ENCODE measurements around the gene UBL3.

Gene UBL3

GRCh38 chr13:29749401-29750182 lies 100.8 kb downstream of the UBL3 start:
- Histone ChIP-seq H3K4me1 (ENCODE audit: insufficient read depth, low read length) (peaks cover 6% of the 10 kb centered on the region; the same call in 1 of the 2 replicates), H3K9ac (ENCODE audit: low read depth, low read length) (no peak overlapping the region), H3K9me3 (ENCODE audit: control insufficient read depth, insufficient read depth, low read length) (no peaks in the 10 kb centered on the region), H3K36me3 (ENCODE audit: insufficient read depth, low read length) (no peaks in the 10 kb centered on the region)

- Histone ChIP-seq H3K9ac (ENCODE audit: low read depth, low read length) (no peak overlapping the region), H3K9me3 (ENCODE audit: control insufficient read depth, insufficient read depth, low read length) (no peaks in the 10 kb centered on the region), H3K36me3 (ENCODE audit: insufficient read depth, low read length) (no peaks in the 10 kb centered on the region), H3K4me1 (ENCODE audit: insufficient read depth, low read length) (no peaks in the 10 kb centered on the region)
Observed at GRCh38 chr13:29748097-29748496, 102.3 kb downstream of the UBL3 start.

GRCh38 chr13:29746148-29746677 lies 104.2 kb downstream of the UBL3 start:
- H3K9ac ChIP-seq (ENCODE audit: low read depth, low read length), result no peak overlapping the region
- no peaks in the 10 kb centered on the region for H3K9me3 ChIP-seq (ENCODE audit: control insufficient read depth, insufficient read depth, low read length)
- H3K36me3 ChIP-seq (ENCODE audit: insufficient read depth, low read length), result no peaks in the 10 kb centered on the region
- no peaks in the 10 kb centered on the region for H3K4me1 ChIP-seq (ENCODE audit: insufficient read depth, low read length)

GRCh38 chr13:29745704-29746103 lies 104.7 kb downstream of the UBL3 start:
- Histone ChIP-seq H3K9me3 (ENCODE audit: control insufficient read depth, insufficient read depth, low read length) (no peaks in the 10 kb centered on the region), H3K4me1 (ENCODE audit: insufficient read depth, low read length) (no peaks in the 10 kb centered on the region), H3K36me3 (ENCODE audit: insufficient read depth, low read length) (no peaks in the 10 kb centered on the region), H3K9ac (ENCODE audit: low read depth, low read length) (no peak overlapping the region)

GRCh38 chr13:29743201-29743786 lies 107.1 kb downstream of the UBL3 start:
- Histone ChIP-seq H3K4me1 (ENCODE audit: insufficient read depth, low read length) (no peaks in the 10 kb centered on the region), H3K9me3 (ENCODE audit: control insufficient read depth, insufficient read depth, low read length) (no peaks in the 10 kb centered on the region), H3K36me3 (ENCODE audit: insufficient read depth, low read length) (no peaks in the 10 kb centered on the region), H3K9ac (ENCODE audit: low read depth, low read length) (no peak overlapping the region)

GRCh38 chr13:29740961-29741360 lies 109.5 kb downstream of the UBL3 start:
- H3K9ac ChIP-seq (ENCODE audit: low read depth, low read length), result no peak overlapping the region
- H3K4me1 ChIP-seq (ENCODE audit: insufficient read depth, low read length), result no peaks in the 10 kb centered on the region
- H3K36me3 ChIP-seq (ENCODE audit: insufficient read depth, low read length), result no peaks in the 10 kb centered on the region
- no peaks in the 10 kb centered on the region for H3K9me3 ChIP-seq (ENCODE audit: control insufficient read depth, insufficient read depth, low read length)

GRCh38 chr13:29737061-29737460 lies 113.4 kb downstream of the UBL3 start:
- Histone ChIP-seq H3K9me3 (ENCODE audit: control insufficient read depth, insufficient read depth, low read length) (no peaks in the 10 kb centered on the region), H3K9ac (ENCODE audit: low read depth, low read length) (no peak overlapping the region), H3K4me1 (ENCODE audit: insufficient read depth, low read length) (no peaks in the 10 kb centered on the region), H3K36me3 (ENCODE audit: insufficient read depth, low read length) (no peaks in the 10 kb centered on the region)

GRCh38 chr13:29733147-29733611 lies 117.2 kb downstream of the UBL3 start:
- H3K9ac ChIP-seq (ENCODE audit: low read depth, low read length), result no peak overlapping the region
- no peaks in the 10 kb centered on the region for H3K4me1 ChIP-seq (ENCODE audit: insufficient read depth, low read length)
- no peaks in the 10 kb centered on the region for H3K36me3 ChIP-seq (ENCODE audit: insufficient read depth, low read length)
- no peaks in the 10 kb centered on the region for H3K9me3 ChIP-seq (ENCODE audit: control insufficient read depth, insufficient read depth, low read length)

GRCh38 chr13:29730253-29730652 lies 120.2 kb downstream of the UBL3 start:
- no peaks in the 10 kb centered on the region for H3K36me3 ChIP-seq (ENCODE audit: insufficient read depth, low read length)
- H3K9ac ChIP-seq (ENCODE audit: low read depth, low read length), result no peak overlapping the region
- peaks cover 5% of the 10 kb centered on the region for H3K9me3 ChIP-seq (ENCODE audit: control insufficient read depth, insufficient read depth, low read length)
- no peaks in the 10 kb centered on the region for H3K4me1 ChIP-seq (ENCODE audit: insufficient read depth, low read length)

GRCh38 chr13:29722415-29722814 lies 128.0 kb downstream of the UBL3 start:
- no peaks in the 10 kb centered on the region for H3K4me1 ChIP-seq (ENCODE audit: insufficient read depth, low read length)
- no peaks in the 10 kb centered on the region for H3K36me3 ChIP-seq (ENCODE audit: insufficient read depth, low read length)
- peaks cover 5% of the 10 kb centered on the region for H3K9me3 ChIP-seq (ENCODE audit: control insufficient read depth, insufficient read depth, low read length)
- no peak overlapping the region for H3K9ac ChIP-seq (ENCODE audit: low read depth, low read length)

- no peak overlapping the region for H3K9ac ChIP-seq (ENCODE audit: low read depth, low read length)
- no peaks in the 10 kb centered on the region for H3K4me1 ChIP-seq (ENCODE audit: insufficient read depth, low read length)
- no peaks in the 10 kb centered on the region for H3K36me3 ChIP-seq (ENCODE audit: insufficient read depth, low read length)
Observed at GRCh38 chr13:29721766-29722165, 128.7 kb downstream of the UBL3 start.

GRCh38 chr13:29718694-29719093 lies 131.7 kb downstream of the UBL3 start:
- Histone ChIP-seq H3K4me1 (ENCODE audit: insufficient read depth, low read length) (no peaks in the 10 kb centered on the region), H3K9me3 (ENCODE audit: control insufficient read depth, insufficient read depth, low read length) (peaks cover 7% of the 10 kb centered on the region), H3K9ac (ENCODE audit: low read depth, low read length) (no peak overlapping the region), H3K36me3 (ENCODE audit: insufficient read depth, low read length) (no peaks in the 10 kb centered on the region)

More at GRCh38 chr13:29721766-29722165, 128.7 kb downstream of the UBL3 start:
- H3K9me3 ChIP-seq (ENCODE audit: control insufficient read depth, insufficient read depth, low read length), result peaks cover 5% of the 10 kb centered on the region

GRCh38 chr13:29716493-29716892 lies 133.9 kb downstream of the UBL3 start:
- H3K9ac ChIP-seq (ENCODE audit: low read depth, low read length), result no peak overlapping the region
- H3K4me1 ChIP-seq (ENCODE audit: insufficient read depth, low read length), result no peaks in the 10 kb centered on the region
- H3K36me3 ChIP-seq (ENCODE audit: insufficient read depth, low read length), result no peaks in the 10 kb centered on the region
- H3K9me3 ChIP-seq (ENCODE audit: control insufficient read depth, insufficient read depth, low read length), result peaks cover 7% of the 10 kb centered on the region
